Smooth muscle cell (in vitro differentiated cells): Measurements from ENCODE around the gene KLF4. TPM values are rescaled to one million over a fixed set of nuclear protein-coding genes. Genes with fewer than 3 reads are reported as not detected.
A peak's percentile ranks its signal among the peaks of the same experiment; 100 is the strongest.

ENCODE experiments used
- DNase-seq: peaks from one replicate; lab custom pipeline; 2025; ENCODE audit not compliant: unreplicated experiment; lab: John Stamatoyannopoulos, UW
- H2AFZ ChIP-seq: fragments of 200-600 bp; sonication (generic); 2 replicates; pipeline ENCODE4 v1.6.0; 2016; ENCODE audit warnings: antibody characterized with exemption, low read depth, mild to moderate bottlenecking
- H3F3A ChIP-seq: fragments of 200-600 bp; sonication (generic); 2 replicates; pipeline ENCODE4 v1.6.0; 2017; ENCODE audit warnings: antibody characterized with exemption, low read depth
- H3K27ac ChIP-seq: fragments of 200-600 bp; sonication (generic); 2 replicates; pipeline ENCODE4 v1.5.1; 2016; ENCODE audit warnings: low read depth, mild to moderate bottlenecking
- H3K27me3 ChIP-seq: fragments of 200-600 bp; sonication (generic); 2 replicates; pipeline ENCODE4 v1.6.1; 2016; ENCODE audit warnings: low read depth, mild to moderate bottlenecking
- H3K36me3 ChIP-seq: fragments of 200-600 bp; sonication (generic); 2 replicates; pipeline ENCODE4 v1.5.1; 2016; ENCODE audit warnings: low read depth
- H3K4me1 ChIP-seq: fragments of 200-600 bp; sonication (generic); 2 replicates; pipeline ENCODE4 v1.5.1; 2016; ENCODE audit warnings: low read depth
- H3K4me2 ChIP-seq: fragments of 200-600 bp; sonication (generic); 2 replicates; pipeline ENCODE4 v1.6.0; 2016; ENCODE audit warnings: mild to moderate bottlenecking
- H3K4me3 ChIP-seq: fragments of 200-600 bp; sonication (generic); 2 replicates; pipeline ENCODE4 v1.5.1; 2016; ENCODE audit warnings: mild to moderate bottlenecking
- H3K79me2 ChIP-seq: fragments of 200-600 bp; sonication (generic); 2 replicates; pipeline ENCODE4 v1.6.0; 2016; ENCODE audit warnings: low read depth, mild to moderate bottlenecking
- H3K9ac ChIP-seq: fragments of 200-600 bp; sonication (generic); 2 replicates; pipeline ENCODE4 v1.6.0; 2016; ENCODE audit warnings: low read depth
- H3K9me3 ChIP-seq: fragments of 200-600 bp; sonication (generic); replicated peaks from 2 replicates; pipeline ENCODE4 v1.5.1; 2016; ENCODE audit warnings: low read depth
- H4K20me1 ChIP-seq: fragments of 200-600 bp; sonication (generic); 2 replicates; pipeline ENCODE4 v1.6.0; 2016; ENCODE audit warnings: low read depth
- CTCF ChIP-seq: fragments of 200-600 bp; sonication (generic); IDR thresholded peaks from 2 replicates; pipeline ENCODE4 v1.5.1; 2017; ENCODE audit warnings: borderline replicate concordance, mild to moderate bottlenecking, antibody characterized with exemption; ENCODE audit not compliant: insufficient read depth, poor library complexity, severe bottlenecking
- WGBS: methylation state at CpG from one replicate; pipeline ENCODE4 v1.1.7; 2016; ENCODE audit warnings: low lambda C conversion rate; 5-methylcytosine and 5-hydroxymethylcytosine counted together
- polyA plus RNA-seq: library from polyadenylated mRNA; unstranded; fragments of >200 nt; fragmentation: Nextera tagmentation; extraction: Ambion mirVana; gene quantifications from 2 replicates; pipeline ENCODE4 v1.2.1, GENCODE V29; 2016
- total RNA-seq: library from RNA; depleted of rRNA; stranded (reverse); fragments of >200 nt; gene quantifications from 2 replicates; pipeline ENCODE4 v1.2.3, GENCODE V29; 2014

KLF4 gene
- total and polyA plus RNA-seq, 2 experiments from 2014 or later, result 5.1 to 43.6 TPM

GRCh38 chr9:107484117-107484723, 5.3 kb downstream of the KLF4 start:
- Histone ChIP-seq H3K9ac (no peak overlapping the region), H3K79me2 (no peaks in the 10 kb centered on the region), H3K4me1 (peaks cover 7% of the 10 kb centered on the region), H4K20me1 (peaks cover 30% of the 10 kb centered on the region), H3K36me3 (peaks cover 4% of the 10 kb centered on the region), H3F3A (peaks cover 4% of the 10 kb centered on the region), H2AFZ (no peak overlapping the region), H3K27ac (no peak overlapping the region), H3K27me3 (peaks cover 15% of the 10 kb centered on the region), H3K4me2 (peak overlapping the region; percentile 41), H3K4me3 (peak overlapping the region; percentile 75), H3K9me3 (no peaks in the 10 kb centered on the region)
- WGBS, result 49% methylated on average over 4 of the region's 4 CpGs
- no peak for DNase-seq
- peak; percentile 51 for TF ChIP-seq CTCF

- no peak overlapping the region for H3K4me3 ChIP-seq
Measured at GRCh38 chr9:107483666-107484065, 5.9 kb downstream of the KLF4 start.

GRCh38 chr9:107481035-107481434, 8.5 kb downstream of the KLF4 start:
- Histone ChIP-seq H2AFZ (peak overlapping the region; percentile 26), H3F3A (peaks cover 4% of the 10 kb centered on the region), H3K4me3 (no peak overlapping the region), H3K9me3 (no peaks in the 10 kb centered on the region), H3K9ac (peak overlapping the region; percentile 3), H3K27me3 (no peaks in the 10 kb centered on the region), H4K20me1 (peaks cover under 1% of the 10 kb centered on the region), H3K4me2 (peak overlapping the region; percentile 79), H3K27ac (peak overlapping the region; percentile 13), H3K4me1 (peaks cover 7% of the 10 kb centered on the region), H3K36me3 (peaks cover 4% of the 10 kb centered on the region), H3K79me2 (no peaks in the 10 kb centered on the region)
- WGBS, result 91% methylated on average over 4 of the region's 4 CpGs
- peak; percentile 8 for TF ChIP-seq CTCF
- DNase-seq, result no peak

More at GRCh38 chr9:107483666-107484065, 5.9 kb downstream of the KLF4 start:
- peaks cover 4% of the 10 kb centered on the region for H3K36me3 ChIP-seq
- H3K79me2 ChIP-seq, result no peaks in the 10 kb centered on the region
- 70% methylated on average over 2 of the region's 2 CpGs for WGBS
- peaks cover 27% of the 10 kb centered on the region for H4K20me1 ChIP-seq
- TF ChIP-seq CTCF, result no peak
- no peak overlapping the region for H2AFZ ChIP-seq
- H3K4me1 ChIP-seq, result peaks cover 7% of the 10 kb centered on the region
- no peak overlapping the region for H3K4me2 ChIP-seq
- H3K9ac ChIP-seq, result no peak overlapping the region
- H3F3A ChIP-seq, result peaks cover 4% of the 10 kb centered on the region
- peaks cover 12% of the 10 kb centered on the region for H3K27me3 ChIP-seq
- DNase-seq, result no peak
- H3K27ac ChIP-seq, result no peak overlapping the region
- no peaks in the 10 kb centered on the region for H3K9me3 ChIP-seq

- 40% methylated on average over 12 of the region's 12 CpGs for WGBS
- H2AFZ ChIP-seq, result peak overlapping the region; percentile 26
- H3K36me3 ChIP-seq, result peaks cover 4% of the 10 kb centered on the region
- H4K20me1 ChIP-seq, result no peaks in the 10 kb centered on the region
- peaks cover 7% of the 10 kb centered on the region for H3K4me1 ChIP-seq
- H3K27me3 ChIP-seq, result no peaks in the 10 kb centered on the region
- no peak for TF ChIP-seq CTCF
- no peak for DNase-seq
- H3K27ac ChIP-seq, result peak overlapping the region; percentile 13
- H3F3A ChIP-seq, result peaks cover 4% of the 10 kb centered on the region
- peak overlapping the region; percentile 79 for H3K4me2 ChIP-seq
- H3K79me2 ChIP-seq, result no peaks in the 10 kb centered on the region
- H3K9ac ChIP-seq, result peak overlapping the region; percentile 3
- H3K4me3 ChIP-seq, result peak overlapping the region; percentile 24
- H3K9me3 ChIP-seq, result no peaks in the 10 kb centered on the region
Measured at GRCh38 chr9:107480386-107480789, 9.2 kb downstream of the KLF4 start.
